Transverse colon (tissue), 4 donors: ENCODE measurements around the gene SPATA6. TPM values are rescaled to one million over a fixed set of nuclear protein-coding genes. Genes with fewer than 3 reads are reported as not detected.
"Not testable (repeated sequence)": the region's sequence is repeated elsewhere in the genome, so short reads cannot be mapped to it uniquely, and the experiment has no call there.

ENCODE experiments used
- DNase-seq: peaks from one replicate; pipeline ENCODE4 v3.0.0-alpha.2; 2019
- H3K27ac ChIP-seq, 4 donors: fragments of 200-600 bp; sonication (generic); 2 replicates each; pipeline ENCODE4 v1.5.1; 2016 to 2018; ENCODE audit warnings: inconsistent platforms in 4 of 4
- H3K27me3 ChIP-seq: fragments of 200-600 bp; sonication (generic); 2 replicates; pipeline ENCODE4 v1.5.1; 2017; ENCODE audit warnings: inconsistent platforms
- H3K36me3 ChIP-seq, 4 donors: fragments of 200-600 bp; sonication (generic); 2 replicates each; pipeline ENCODE4 v1.5.1; 2017 to 2019; ENCODE audit warnings: inconsistent platforms in 4 of 4
- H3K4me1 ChIP-seq, 4 donors: fragments of 200-600 bp; sonication (generic); 2 replicates each; pipeline ENCODE4 v1.5.1; 2017 to 2020; ENCODE audit warnings: inconsistent platforms in 4 of 4
- H3K4me3 ChIP-seq, 4 donors: fragments of 200-600 bp; sonication (generic); 1 replicate in 1 of 4; 2 replicates in 3 of 4; pipeline versions ENCODE4 v1.5.1 to v1.6.1; 2017 to 2019; ENCODE audit warnings: inconsistent platforms in 4 of 4
- H3K9me3 ChIP-seq, 2 donors: fragments of 200-600 bp; sonication (generic); 2 replicates each; pipeline ENCODE4 v1.5.1; 2017 to 2019; ENCODE audit warnings: inconsistent platforms in 2 of 2
- EP300 ChIP-seq: sonication (generic); formaldehyde crosslinking; IDR thresholded peaks from one replicate; pipeline ENCODE4 v1.6.1; 2017; ENCODE audit warnings: antibody characterized with exemption, low read depth
- POLR2A ChIP-seq: fragments of 450-650 bp; IDR thresholded peaks from one replicate; pipeline ENCODE4 v1.6.1; 2016; ENCODE audit warnings: antibody characterized with exemption, mild to moderate bottlenecking, moderate library complexity
- POLR2AphosphoS5 ChIP-seq, 3 donors: sonication (generic); formaldehyde crosslinking; IDR thresholded peaks; one replicate each; pipeline ENCODE4 v1.6.1; 2016; ENCODE audit warnings: antibody characterized with exemption in 3 of 3
- WGBS, 2 donors: methylation state at CpG; one replicate each; pipeline ENCODE4 v1.1.5; 2018; ENCODE audit warnings: low coverage in 1 of 2; 5-methylcytosine and 5-hydroxymethylcytosine counted together
- in situ Hi-C, 4 donors: fragments of 200-750 bp; cut with MboI; loops; one replicate each; pipeline versions ENCODE4 v1.15.0 to v1.15.1; 2017; ENCODE audit warnings: low sequenced_read_pairs in 3 of 4, low pct_ligation_motif_present in 1 of 4, low pct_unique_long_range_greater_than_20kb in 1 of 4
- intact Hi-C: fragments of 100-400 bp; cut with DNase I; formaldehyde crosslinking; loops from one replicate; pipeline ENCODE4 v1.15.1; 2023; ENCODE audit warnings: low total_unique reads
- total RNA-seq, 4 donors: library from RNA; depleted of rRNA; stranded (reverse); fragments of >200 nt; gene quantifications; one replicate each; pipeline ENCODE4 v1.1.0, GENCODE V29; 2016
- TF ChIP-seq, protein P1 (sequence below), 5 experiments: fragments of 200-600 bp in 3 of 5; fragments of 450-650 bp in 2 of 5; sonication (generic) in 3 of 5; IDR thresholded peaks; 1 replicate in 2 of 5; 2 replicates in 3 of 5; pipeline ENCODE4 v1.5.1; 2016 to 2017; ENCODE audit warnings: antibody characterized with exemption in 5 of 5, inconsistent platforms in 3 of 5, mild to moderate bottlenecking in 2 of 5, moderate library complexity in 1 of 5

Gene SPATA6
- total RNA-seq, 4 donors from 2014 or later, result 8.2 to 16.5 (median 14.6) TPM

DNA sequence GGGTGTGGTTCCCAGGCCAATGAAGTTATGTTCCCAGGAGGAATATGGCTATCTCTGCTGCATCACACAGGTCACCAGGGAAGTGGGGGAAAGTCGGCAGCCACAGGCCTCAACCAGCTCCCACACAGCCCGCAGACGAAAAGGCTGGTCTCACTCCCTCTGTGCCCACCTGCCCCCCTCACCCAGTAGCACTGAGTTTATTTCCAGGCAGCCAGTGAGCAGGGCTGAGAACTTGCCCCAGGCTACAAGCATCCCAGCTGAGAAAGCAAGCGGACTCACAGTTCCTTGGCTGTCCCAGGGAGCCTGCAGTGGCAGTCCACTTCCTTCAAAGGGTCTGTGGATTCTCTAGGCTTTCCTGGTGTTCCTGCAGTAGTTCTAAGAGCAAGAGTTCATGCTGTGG lies 180.6 kb downstream of the SPATA6 start:
- no peak for DNase-seq
- TF ChIP-seq POLR2AphosphoS5 (IDR thresholded peaks at IDR 0.05), result no peak
- TF ChIP-seq, protein P1, sequence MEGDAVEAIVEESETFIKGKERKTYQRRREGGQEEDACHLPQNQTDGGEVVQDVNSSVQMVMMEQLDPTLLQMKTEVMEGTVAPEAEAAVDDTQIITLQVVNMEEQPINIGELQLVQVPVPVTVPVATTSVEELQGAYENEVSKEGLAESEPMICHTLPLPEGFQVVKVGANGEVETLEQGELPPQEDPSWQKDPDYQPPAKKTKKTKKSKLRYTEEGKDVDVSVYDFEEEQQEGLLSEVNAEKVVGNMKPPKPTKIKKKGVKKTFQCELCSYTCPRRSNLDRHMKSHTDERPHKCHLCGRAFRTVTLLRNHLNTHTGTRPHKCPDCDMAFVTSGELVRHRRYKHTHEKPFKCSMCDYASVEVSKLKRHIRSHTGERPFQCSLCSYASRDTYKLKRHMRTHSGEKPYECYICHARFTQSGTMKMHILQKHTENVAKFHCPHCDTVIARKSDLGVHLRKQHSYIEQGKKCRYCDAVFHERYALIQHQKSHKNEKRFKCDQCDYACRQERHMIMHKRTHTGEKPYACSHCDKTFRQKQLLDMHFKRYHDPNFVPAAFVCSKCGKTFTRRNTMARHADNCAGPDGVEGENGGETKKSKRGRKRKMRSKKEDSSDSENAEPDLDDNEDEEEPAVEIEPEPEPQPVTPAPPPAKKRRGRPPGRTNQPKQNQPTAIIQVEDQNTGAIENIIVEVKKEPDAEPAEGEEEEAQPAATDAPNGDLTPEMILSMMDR (IDR thresholded peaks at IDR 0.05), result no peak
- intact Hi-C loops (no loop called here), in situ Hi-C loops (no loop called here)
- Histone ChIP-seq H3K27me3 (no peaks in the 10 kb centered on the region), H3K36me3 (no peaks in the 10 kb centered on the region), H3K27ac (no peak overlapping the region), H3K4me1 (no peaks in the 10 kb centered on the region), H3K9me3 (no peaks in the 10 kb centered on the region), H3K4me3 (no peak overlapping the region)
- 86 to 94% methylated on average over 3 to 4 of the region's 4 CpGs for WGBS, 2 donors

DNA sequence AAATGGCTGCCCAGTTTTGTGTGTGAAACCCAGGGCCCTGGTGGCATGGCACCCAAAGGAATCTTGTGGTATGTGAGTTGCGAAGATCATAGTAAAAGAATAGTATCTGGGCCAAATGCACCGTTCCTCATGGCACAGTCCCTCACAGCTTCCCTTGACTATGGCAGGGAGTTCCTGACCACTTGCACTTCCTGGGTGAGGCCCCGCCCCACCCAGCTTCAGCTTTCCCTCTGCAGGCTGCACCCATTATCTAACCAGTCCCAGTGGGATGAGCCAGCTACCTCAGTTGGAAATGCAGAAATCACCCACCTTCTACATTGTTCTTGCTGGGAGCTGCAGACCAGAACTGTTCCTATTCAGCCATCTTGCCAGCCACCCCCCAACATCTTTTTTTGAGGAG lies 186.5 kb downstream of the SPATA6 start:
- no peak for TF ChIP-seq EP300
- TF ChIP-seq POLR2A, result no peak
- TF ChIP-seq POLR2AphosphoS5 (IDR thresholded peaks at IDR 0.05), result no peak
- TF ChIP-seq, protein P1 (IDR thresholded peaks at IDR 0.05), result no peak
- Histone ChIP-seq H3K27me3 (no peaks in the 10 kb centered on the region), H3K27ac (no peak overlapping the region), H3K9me3 (no peaks in the 10 kb centered on the region), H3K36me3 (no peaks in the 10 kb centered on the region), H3K4me3 (no peak overlapping the region), H3K4me1 (no peaks in the 10 kb centered on the region)
- intact Hi-C loops, result no loop called here
- in situ Hi-C loops, result no loop called here
- WGBS, 2 donors, result 65% methylated on average over 3 of the region's 3 CpGs; no CpG with 5 or more reads in 1 of the 2 donors
- no peak for DNase-seq

DNA sequence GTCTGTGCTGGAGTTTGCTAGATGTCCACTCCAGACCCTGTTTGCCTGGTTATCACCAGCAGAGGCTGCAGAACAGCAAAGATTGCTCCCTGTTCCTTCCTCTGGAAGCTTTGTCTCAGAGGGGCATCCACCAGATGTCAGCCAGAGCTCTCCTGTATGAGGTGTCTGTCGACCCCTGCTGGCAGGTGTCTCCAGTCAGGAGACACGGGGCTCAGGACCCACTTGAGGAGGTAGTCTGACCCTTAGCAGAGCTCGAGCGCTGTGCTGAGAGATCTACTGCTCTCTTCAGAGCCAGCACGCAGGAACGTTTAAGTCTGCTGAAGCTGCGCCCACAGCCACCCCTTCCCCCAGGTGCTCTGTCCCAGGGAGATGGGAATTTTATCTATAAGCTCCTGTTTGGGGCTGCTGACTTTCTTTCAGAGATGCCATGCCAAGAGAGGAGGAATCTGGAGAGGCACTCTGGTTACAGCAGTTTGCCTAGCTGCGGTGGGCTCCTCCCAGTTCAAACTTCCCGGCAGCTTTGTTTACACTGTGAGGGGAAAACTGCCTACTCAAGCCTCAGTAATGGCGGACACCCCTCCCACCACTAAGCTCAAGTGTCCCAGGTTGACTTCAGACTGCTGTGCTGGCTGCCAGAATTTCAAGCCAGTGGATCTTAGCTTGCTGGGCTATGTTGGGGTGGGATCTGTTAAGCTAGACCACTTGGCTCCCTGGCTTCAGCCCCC lies 187.1 kb downstream of the SPATA6 start:
- H3K4me1 ChIP-seq, H3K27ac ChIP-seq, in situ Hi-C loops, DNase-seq, H3K27me3 ChIP-seq, H3K9me3 ChIP-seq, H3K36me3 ChIP-seq, intact Hi-C loops, H3K4me3 ChIP-seq: not testable (repeated sequence)
- WGBS, 2 donors, result 68% methylated on average over 10 of the region's 10 CpGs; no CpG with 5 or more reads in 1 of the 2 donors

DNA sequence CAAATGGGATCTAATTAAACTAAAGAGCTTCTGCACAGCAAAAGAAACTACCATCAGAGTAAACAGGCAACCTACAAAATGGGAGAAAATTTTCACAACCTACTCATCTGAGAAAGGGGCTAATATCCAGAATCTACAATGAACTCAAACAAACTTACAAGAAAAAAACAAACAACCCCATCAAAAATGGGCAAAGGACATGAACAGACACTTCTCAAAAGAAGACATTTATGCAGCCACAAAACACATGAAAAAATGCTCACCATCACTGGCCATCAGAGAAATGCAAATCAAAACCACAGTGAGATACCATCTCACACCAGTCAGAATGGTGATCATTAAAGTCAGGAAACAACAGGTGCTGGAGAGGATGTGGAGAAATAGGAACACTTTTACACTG lies 189.7 kb downstream of the SPATA6 start:
- DNase-seq, H3K27ac ChIP-seq, intact Hi-C loops, H3K4me3 ChIP-seq, H3K4me1 ChIP-seq, H3K36me3 ChIP-seq, H3K9me3 ChIP-seq, in situ Hi-C loops, H3K27me3 ChIP-seq: not testable (repeated sequence)

DNA sequence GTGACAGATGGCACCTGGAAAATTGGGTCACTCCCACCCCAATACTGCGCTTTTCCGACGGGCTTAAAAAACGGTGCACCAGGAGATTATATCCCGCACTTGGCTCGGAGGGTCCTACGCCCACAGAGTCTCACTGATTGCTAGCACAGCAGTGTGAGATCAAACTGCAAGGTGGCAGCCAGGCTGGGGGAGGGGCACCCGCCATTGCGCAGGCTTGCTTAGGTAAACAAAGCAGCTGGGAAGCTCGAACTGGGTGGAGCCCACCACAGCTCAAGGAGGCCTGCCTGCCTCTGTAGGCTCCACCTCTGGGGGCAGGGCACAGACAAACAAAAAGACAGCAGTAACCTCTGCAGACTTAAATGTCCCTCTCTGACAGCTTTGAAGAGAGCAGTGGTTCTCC lies 194.6 kb downstream of the SPATA6 start:
- H3K27ac ChIP-seq, H3K9me3 ChIP-seq, H3K4me3 ChIP-seq, intact Hi-C loops, in situ Hi-C loops, H3K4me1 ChIP-seq, H3K27me3 ChIP-seq, DNase-seq, H3K36me3 ChIP-seq: not testable (repeated sequence)
- 100% methylated on average over 4 of the region's 10 CpGs; no CpG with 5 or more reads in 1 of the 2 donors for WGBS, 2 donors

DNA sequence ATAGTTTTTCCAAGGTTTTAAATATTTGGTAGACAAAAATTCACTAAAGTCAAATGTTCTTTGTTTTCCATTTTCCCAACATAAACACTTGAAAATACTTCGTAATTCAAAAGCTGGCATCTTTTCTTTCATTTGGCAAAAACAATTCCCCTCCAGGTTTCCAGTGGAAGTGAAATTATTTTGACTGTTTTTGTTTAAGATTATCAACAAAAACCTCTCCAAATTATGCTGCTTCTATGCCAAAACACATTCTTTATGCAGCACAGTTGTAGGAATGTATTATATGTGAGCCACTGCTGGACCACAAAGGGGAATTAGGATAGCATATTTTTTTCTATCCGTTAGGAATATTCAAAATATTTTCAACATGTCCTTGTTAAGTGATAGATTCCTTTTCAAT lies 205.4 kb downstream of the SPATA6 start:
- H3K4me1 ChIP-seq, result no peaks in the 10 kb centered on the region
- H3K27ac ChIP-seq, result no peak overlapping the region
- H3K36me3 ChIP-seq, result no peaks in the 10 kb centered on the region
- no peaks in the 10 kb centered on the region for H3K27me3 ChIP-seq
- intact Hi-C loops, result no loop called here
- in situ Hi-C loops, result no loop called here
- no peaks in the 10 kb centered on the region for H3K9me3 ChIP-seq
- TF ChIP-seq, protein P1 (IDR thresholded peaks at IDR 0.05), result no peak
- TF ChIP-seq POLR2AphosphoS5 (IDR thresholded peaks at IDR 0.05), result no peak
- TF ChIP-seq POLR2A, result no peak
- no peak for TF ChIP-seq EP300
- WGBS, 2 donors, result 73 to 78% methylated on average over 2 of the region's 2 CpGs
- H3K4me3 ChIP-seq, result no peak overlapping the region
- no peak for DNase-seq
